Hepatocyte (in vitro differentiated cells): ENCODE measurements around the gene CPSF6.

ENCODE experiments used
- EZH2phosphoT487 ChIP-seq: fragments of 200-600 bp; sonication (generic); IDR thresholded peaks from one replicate; pipeline ENCODE4 v1.6.1; 2018; ENCODE audit warnings: antibody characterized with exemption, mild to moderate bottlenecking, low read depth, moderate library complexity; ENCODE audit not compliant: unreplicated experiment, severe bottlenecking
- TF ChIP-seq, protein P1 (sequence below): fragments of 200-600 bp; sonication (generic); IDR thresholded peaks from 2 replicates; pipeline ENCODE4 v1.5.1; 2016; ENCODE audit warnings: antibody characterized with exemption, mild to moderate bottlenecking; ENCODE audit not compliant: poor library complexity

DNA sequence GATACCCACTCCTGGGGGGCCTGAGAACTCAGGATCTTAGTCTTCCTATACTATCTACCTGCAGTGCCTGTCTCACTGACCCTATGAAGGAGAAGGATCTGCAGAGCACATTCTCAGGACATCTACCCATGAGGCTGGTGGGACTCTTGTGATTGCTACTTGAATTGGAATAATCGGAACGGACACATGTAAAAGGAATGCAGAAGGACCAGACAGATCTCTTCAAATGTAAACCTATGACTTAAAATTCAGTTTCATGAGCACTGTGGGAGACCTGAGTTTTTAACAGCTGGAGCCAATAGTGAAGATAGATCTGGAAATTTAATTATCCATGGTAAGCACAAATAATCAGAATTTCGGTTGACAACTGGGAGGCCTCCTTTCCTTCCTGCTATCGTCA, 35.2 kb upstream of the CPSF6 start:
- TF ChIP-seq, protein P1, sequence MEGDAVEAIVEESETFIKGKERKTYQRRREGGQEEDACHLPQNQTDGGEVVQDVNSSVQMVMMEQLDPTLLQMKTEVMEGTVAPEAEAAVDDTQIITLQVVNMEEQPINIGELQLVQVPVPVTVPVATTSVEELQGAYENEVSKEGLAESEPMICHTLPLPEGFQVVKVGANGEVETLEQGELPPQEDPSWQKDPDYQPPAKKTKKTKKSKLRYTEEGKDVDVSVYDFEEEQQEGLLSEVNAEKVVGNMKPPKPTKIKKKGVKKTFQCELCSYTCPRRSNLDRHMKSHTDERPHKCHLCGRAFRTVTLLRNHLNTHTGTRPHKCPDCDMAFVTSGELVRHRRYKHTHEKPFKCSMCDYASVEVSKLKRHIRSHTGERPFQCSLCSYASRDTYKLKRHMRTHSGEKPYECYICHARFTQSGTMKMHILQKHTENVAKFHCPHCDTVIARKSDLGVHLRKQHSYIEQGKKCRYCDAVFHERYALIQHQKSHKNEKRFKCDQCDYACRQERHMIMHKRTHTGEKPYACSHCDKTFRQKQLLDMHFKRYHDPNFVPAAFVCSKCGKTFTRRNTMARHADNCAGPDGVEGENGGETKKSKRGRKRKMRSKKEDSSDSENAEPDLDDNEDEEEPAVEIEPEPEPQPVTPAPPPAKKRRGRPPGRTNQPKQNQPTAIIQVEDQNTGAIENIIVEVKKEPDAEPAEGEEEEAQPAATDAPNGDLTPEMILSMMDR = no peak
- no peak for TF ChIP-seq EZH2phosphoT487
